Esophagus muscularis mucosa (tissue), 4 donors: Measurements from ENCODE around the gene NUDT1.

Experiments
- CTCF ChIP-seq, 3 experiments: fragments of 200-600 bp in 2 of 3; fragments of 450-650 bp in 1 of 3; sonication (generic) in 2 of 3; IDR thresholded peaks; one replicate each; pipeline ENCODE4 v1.5.1; 2017 to 2019; ENCODE audit warnings: antibody characterized with exemption in 3 of 3, mild to moderate bottlenecking in 2 of 3, moderate library complexity in 1 of 3
- EP300 ChIP-seq: sonication (generic); formaldehyde crosslinking; IDR thresholded peaks from one replicate; pipeline ENCODE4 v1.6.1; 2017; ENCODE audit warnings: antibody characterized with exemption
- POLR2A ChIP-seq: fragments of 450-650 bp; IDR thresholded peaks from one replicate; pipeline ENCODE4 v1.6.1; 2017; ENCODE audit warnings: antibody characterized with exemption, moderate library complexity, mild to moderate bottlenecking, low read depth

- TF ChIP-seq CTCF (IDR thresholded peaks at IDR 0.05) = no peak
- no peak for TF ChIP-seq EP300
- TF ChIP-seq POLR2A = no peak
These were observed 31.3 kb upstream of the NUDT1 start for GRCh38 chr7:2210551-2211258.
